H7 (cell line): Measurements from ENCODE around the gene PWWP2B. TPM values are rescaled to one million over a fixed set of nuclear protein-coding genes. Genes with fewer than 3 reads are reported as not detected.
"Not testable (repeated sequence)": the region's sequence is repeated elsewhere in the genome, so short reads cannot be mapped to it uniquely, and the experiment has no call there.

ENCODE experiments used
- DNase-seq: peaks from one replicate; pipeline ENCODE4 v3.0.0; 2012
- H3K27me3 ChIP-seq: 2 replicates; pipeline ENCODE4 v1.6.0; 2011; ENCODE audit warnings: mild to moderate bottlenecking, low read length; ENCODE audit not compliant: control insufficient read depth, insufficient read depth
- H3K36me3 ChIP-seq: replicated peaks from 2 replicates; pipeline ENCODE4 v1.5.1; 2011; ENCODE audit warnings: low read length; ENCODE audit not compliant: control insufficient read depth, insufficient read depth
- H3K4me3 ChIP-seq: 2 replicates; pipeline ENCODE4 v1.5.1; 2011; ENCODE audit warnings: low read depth, mild to moderate bottlenecking, control low read depth, low read length, moderate library complexity; ENCODE audit not compliant: insufficient read depth
- total RNA-seq: library from RNA; depleted of rRNA; stranded (reverse); fragments of >200 nt; shearing (Covaris generic); gene quantifications from 2 replicates; pipeline ENCODE4 v1.2.3, GENCODE V29; 2014

PWWP2B gene
- total RNA-seq, 1 experiment from 2014 or later, result 15.3 TPM

DNA sequence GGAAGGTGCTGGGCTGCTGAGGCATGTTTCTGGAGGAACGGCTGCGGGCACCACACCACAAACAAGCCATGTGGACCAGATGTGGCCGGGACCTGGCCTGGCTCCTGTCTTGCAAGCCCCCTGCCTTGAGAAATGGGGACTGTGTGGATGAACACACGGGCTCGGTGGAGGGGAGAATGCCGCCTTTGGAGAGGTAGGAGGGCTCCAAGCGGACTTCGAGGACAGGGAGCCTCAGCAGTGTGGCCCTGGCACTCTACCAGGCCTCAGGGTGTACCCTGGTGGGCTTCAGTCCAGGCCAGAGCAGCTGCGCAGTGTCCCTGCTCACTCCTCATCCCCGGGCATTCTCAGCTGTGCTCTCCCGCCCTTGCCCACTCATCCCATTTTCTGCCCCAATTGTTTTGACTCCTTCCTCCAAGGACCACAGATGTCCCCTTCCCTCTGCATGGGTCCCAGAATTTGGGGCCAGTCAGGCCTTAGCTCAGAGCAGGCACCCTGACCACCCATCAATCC, 31.5 kb downstream of the PWWP2B start:
- no peak overlapping the region for H3K4me3 ChIP-seq
- H3K36me3 ChIP-seq, result no peaks in the 10 kb centered on the region
- DNase-seq, result no peak
- H3K27me3 ChIP-seq, result no peaks in the 10 kb centered on the region

DNA sequence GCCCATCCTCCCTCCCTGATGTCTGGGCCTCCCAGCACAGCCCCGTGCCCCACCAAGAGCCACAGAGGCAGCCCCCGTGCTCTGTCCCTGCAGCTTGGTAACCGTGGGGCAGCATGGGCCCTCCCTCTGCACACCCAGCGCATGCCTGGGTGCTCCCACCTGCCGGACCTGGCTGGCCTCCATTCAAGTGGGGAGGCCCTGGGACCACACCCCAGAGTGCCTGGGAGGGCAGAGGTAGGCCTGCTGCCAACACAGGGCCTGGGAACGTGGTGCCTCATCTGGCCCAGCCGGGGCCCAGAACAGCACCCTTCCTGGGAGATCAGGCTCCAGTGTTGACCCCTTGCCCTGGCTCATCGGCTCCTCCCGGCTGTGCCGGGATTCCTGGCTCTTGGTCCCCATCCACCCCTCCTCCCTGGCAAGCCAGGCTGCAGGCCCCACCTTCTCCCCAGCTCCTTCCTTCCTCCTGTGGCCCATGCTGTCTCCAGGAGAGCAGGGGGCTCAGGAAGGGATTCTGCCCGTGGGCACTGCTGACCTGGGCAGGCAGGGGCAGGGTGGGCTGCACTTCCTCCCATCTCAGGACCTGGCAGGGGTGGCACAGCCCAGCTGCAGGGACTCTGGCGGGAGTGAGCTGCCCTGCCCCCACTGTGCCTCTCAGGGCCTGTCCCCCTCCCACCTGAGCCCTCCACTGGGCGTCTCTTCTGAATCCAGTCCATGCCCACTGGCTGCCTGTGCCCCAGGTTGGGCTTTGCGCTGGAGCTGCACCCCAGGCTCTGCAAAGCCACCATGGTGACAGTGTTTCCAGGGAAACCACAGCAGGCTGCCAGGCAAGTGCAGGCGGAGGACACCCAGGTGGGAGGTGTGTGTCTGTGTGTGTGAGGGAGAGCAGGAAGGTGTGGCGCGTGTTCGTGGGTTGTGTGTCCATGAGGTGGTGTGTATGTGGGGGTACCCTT, 32.6 kb downstream of the PWWP2B start:
- DNase-seq, result peak; percentile 69
- H3K4me3 ChIP-seq, result no peak overlapping the region
- H3K27me3 ChIP-seq, result no peaks in the 10 kb centered on the region

DNA sequence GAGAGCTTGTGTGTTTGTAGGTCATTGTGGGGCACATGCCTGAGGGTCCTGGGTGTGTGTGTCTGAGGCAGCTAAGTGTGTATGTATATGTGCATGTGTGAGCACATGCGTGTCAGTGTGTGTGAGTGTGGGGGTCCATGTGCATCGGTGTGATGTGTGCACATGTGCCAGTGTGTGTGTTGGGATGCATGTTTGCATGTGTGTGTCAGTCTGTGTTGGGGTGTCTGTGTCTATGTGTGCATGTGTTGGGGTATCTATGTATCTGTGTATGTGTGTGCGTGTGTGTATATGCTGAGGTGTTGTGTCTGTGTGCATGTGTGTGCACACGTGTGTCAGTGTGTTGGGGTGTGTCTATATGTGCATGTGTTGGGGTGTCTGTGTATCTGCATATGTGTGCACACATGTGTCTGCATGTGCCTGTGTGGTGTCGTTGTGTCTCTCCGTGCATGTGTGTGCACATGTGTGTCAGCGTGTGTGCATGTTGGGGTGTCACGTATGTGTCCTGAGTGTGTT, 33.3 kb downstream of the PWWP2B start:
- Histone ChIP-seq H3K27me3 (no peaks in the 10 kb centered on the region), H3K4me3 (no peak overlapping the region), H3K36me3 (no peaks in the 10 kb centered on the region)
- no peak for DNase-seq

More for the DNA sequence above, 32.6 kb downstream of the PWWP2B start:
- no peaks in the 10 kb centered on the region for H3K36me3 ChIP-seq

DNA sequence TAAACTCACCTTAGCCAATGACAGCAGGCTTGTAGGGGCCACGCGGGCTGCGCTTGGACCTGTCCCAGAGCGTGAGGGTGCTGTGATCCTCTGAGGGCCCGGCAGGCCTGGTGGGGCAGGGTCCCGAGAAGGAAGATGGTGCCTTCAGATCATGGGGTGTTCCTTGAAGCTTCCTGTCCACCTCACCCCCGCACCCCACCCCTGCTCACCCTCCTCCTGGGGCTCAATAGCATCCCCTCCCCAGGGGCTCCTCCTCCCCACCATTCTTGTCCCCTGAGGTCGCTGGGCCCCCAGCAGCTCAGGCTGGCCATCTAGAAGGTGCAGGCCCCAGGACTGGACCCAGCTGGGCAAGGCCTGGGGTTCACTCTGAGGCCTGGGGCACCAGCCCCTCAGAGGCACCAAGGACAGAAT, 33.9 kb downstream of the PWWP2B start:
- Histone ChIP-seq H3K4me3 (no peak overlapping the region), H3K27me3 (no peaks in the 10 kb centered on the region), H3K36me3 (no peaks in the 10 kb centered on the region)
- DNase-seq, result no peak

DNA sequence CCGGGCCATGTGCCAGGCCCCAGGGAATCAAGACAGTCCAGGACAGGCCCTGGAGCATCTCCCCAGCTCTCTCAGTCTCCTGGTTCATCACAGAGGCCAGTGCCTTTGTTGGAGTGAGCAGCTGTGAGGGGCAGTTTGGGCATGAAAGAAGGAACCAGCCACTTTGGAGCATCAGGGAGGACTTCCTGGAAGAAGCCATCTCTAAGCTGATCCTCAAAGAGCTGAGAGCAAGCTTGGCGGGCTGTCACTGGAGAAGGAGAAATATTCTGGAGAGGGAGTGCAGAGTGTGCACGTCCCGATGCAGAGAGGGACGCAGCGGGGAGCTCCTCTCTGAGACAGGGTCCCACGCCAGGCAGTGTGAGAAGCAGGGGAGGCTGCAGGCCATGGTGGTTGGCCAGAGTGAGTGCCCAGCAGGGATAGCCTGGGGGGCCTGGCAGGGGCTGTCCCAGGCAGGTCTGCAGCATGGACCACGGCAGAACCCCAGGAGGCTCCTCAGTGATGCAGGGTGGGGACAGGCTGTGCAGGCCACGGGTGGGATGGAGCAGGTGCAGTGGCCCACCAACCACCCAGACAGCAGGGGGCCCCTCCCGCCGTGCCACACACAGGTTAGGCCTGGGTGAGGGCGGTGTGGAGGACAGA, 34.7 kb downstream of the PWWP2B start:
- H3K36me3 ChIP-seq, result no peaks in the 10 kb centered on the region
- DNase-seq, result no peak
- no peak overlapping the region for H3K4me3 ChIP-seq
- no peaks in the 10 kb centered on the region for H3K27me3 ChIP-seq

DNA sequence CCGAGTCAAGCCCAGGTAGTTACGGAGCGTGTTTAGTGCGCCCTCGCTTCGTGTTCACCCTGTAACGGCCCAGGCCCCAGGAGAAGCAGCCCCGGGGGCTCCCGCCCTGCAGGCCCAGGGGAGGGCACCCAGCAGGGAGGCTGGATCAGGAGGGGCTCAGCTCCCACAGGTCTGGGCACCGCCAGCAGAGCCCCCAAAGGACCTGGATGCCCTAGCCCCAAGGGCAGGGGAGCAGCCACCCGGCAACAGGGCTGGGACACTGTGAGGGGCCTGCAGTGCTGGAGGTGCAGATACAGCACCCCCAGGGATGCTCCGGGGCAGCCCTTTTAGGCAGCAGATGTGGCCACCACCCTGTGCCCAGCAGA, 35.2 kb downstream of the PWWP2B start:
- Histone ChIP-seq H3K27me3 (no peaks in the 10 kb centered on the region), H3K4me3 (no peak overlapping the region), H3K36me3 (no peaks in the 10 kb centered on the region)
- DNase-seq, result no peak

DNA sequence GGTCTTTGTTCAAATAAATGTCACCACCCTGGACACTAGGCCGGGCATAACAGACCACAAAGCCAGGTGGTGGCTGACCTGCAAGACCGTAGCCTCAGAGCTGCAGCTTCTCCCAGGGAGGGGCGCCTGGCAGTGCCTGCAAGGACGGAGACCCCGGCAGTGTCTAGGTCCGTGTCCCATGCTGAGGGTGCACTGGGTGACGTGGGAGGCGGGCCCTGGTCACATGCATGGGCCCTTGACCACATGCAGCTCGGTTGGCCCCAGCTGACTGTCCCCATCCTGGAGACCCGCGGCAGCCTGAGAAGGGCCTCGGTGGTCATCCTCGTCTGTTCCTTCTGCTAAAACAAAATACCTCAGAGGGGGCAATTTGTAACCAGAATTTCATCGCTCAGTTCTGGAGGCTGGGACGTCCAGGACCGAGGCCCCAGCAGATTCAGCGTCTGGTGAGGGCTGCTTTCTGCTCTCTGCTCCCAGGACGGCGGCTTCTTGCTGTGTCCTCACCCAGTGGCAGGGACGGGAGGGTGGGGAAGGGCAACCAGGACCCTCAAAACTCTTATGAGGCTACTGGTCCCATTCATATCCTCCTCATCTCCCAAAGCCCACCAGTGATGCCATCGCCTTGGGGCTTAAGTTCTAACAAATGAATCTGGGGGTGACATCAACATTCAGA, 36.8 kb downstream of the PWWP2B start:
- Histone ChIP-seq H3K4me3 (no peak overlapping the region), H3K36me3 (no peaks in the 10 kb centered on the region), H3K27me3 (no peaks in the 10 kb centered on the region)
- DNase-seq, result no peak

DNA sequence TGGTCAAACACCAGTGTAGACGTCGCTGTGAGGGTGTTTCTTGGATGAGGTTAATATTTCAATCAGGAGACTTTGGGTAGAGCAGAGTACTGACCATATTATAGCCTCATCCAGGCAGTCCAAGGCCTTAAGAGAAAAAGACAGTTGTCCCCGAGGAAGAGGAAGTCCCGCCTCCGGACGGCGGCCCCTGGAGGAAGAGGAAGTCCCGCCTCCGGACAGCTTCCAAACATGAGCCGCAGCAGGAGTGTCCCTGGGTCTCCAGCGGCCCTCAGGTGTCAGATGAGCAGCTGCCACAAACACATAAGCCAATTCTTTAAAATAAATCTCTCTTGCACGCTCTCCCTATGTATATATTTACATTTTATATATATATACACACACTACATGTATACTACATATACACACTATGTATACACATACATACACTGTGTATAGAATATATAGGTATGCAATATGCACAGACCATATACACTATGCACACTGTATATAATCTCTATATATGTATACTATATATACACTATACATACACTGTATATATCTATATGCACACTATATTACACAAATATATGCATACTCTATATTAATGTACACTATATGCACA, 37.5 kb downstream of the PWWP2B start:
- no peaks in the 10 kb centered on the region for H3K36me3 ChIP-seq
- no peak for DNase-seq
- H3K4me3 ChIP-seq, result no peak overlapping the region
- no peaks in the 10 kb centered on the region for H3K27me3 ChIP-seq

DNA sequence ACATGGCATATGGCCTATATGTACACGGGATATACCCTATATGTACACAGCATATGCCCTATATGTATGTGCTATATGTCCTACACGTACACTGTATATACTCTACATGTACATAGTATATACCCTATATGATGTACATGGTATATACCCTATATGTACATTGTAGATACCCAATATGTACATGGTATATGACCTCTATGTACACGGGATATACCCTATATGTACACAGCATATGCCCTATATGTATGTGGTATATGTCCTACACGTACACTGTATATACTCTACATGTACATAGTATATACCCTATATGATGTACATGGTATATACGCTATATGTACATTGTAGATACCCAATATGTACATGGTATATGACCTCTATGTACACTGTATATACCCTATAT, 38.3 kb downstream of the PWWP2B start:
- H3K27me3 ChIP-seq, H3K4me3 ChIP-seq, DNase-seq, H3K36me3 ChIP-seq: not testable (repeated sequence)

DNA sequence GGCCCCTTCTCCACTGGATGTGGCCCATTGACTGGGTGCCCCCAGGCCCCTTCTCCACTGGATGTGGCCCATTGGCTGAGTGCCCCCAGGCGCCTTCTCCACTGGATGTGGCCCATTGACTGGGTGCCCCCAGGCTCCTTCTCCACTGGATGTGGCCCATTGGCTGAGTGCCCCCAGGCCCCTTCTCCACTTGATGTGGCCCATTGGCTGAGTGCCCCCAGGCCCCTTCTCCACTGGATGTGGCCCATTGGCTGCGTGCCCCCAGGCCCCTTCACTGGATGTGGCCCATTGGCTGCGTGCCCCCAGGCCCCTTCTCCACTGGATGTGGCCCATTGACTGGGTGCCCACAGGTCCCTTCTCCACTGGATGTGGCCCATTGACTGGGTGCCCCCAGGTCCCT, 39.1 kb downstream of the PWWP2B start:
- not testable (repeated sequence) for H3K36me3 ChIP-seq, DNase-seq, H3K4me3 ChIP-seq, H3K27me3 ChIP-seq

DNA sequence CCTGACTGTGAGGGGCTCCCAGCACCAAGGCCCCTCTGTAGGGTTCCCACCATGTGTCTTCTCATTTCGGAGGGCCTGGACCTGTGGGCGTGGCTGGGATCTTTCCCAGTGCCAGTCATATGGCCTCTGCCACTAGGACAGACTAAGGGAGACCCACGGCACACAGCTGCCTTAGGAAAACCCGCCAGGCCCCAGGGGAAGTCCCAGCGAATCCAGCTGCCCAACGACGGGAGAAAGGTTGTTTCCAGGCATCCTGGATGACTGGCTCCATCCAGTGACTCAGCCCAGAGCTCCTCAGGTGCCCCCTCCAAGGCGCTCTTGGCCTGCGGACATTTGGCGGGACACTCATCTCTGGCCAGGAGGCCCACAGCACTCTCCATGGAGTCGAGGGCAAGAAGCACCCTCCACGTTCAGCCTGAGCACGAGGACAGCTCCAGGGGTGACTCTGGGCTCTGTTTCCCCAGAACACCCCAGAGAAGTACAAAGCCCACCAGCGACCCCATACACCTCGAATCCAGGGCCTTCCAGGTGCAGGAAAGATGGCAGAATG, 39.9 kb downstream of the PWWP2B start:
- no peak for DNase-seq
- no peaks in the 10 kb centered on the region for H3K27me3 ChIP-seq
- no peaks in the 10 kb centered on the region for H3K36me3 ChIP-seq
- H3K4me3 ChIP-seq, result no peak overlapping the region

DNA sequence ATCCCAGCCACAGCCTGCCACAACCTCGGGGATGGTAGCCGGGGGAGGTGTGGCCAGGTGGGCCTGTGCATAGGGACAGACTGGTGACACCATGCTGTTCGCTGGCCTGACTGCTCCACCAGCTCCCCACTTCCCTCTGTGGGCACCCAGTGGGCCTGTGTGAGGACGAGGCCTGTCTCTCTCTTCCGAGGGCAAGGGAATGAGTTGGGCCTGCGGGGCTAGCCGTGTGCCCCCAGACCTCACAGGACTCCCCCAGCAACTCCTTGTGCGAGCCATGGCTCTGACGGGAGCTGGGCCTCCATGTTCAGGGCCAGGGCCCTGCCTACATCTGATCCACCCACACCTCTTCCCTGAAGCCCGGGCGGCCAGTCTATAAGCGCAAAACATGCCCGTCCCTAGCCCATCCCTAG, 40.5 kb downstream of the PWWP2B start:
- Histone ChIP-seq H3K36me3 (no peaks in the 10 kb centered on the region), H3K4me3 (no peak overlapping the region), H3K27me3 (no peaks in the 10 kb centered on the region)
- no peak for DNase-seq

DNA sequence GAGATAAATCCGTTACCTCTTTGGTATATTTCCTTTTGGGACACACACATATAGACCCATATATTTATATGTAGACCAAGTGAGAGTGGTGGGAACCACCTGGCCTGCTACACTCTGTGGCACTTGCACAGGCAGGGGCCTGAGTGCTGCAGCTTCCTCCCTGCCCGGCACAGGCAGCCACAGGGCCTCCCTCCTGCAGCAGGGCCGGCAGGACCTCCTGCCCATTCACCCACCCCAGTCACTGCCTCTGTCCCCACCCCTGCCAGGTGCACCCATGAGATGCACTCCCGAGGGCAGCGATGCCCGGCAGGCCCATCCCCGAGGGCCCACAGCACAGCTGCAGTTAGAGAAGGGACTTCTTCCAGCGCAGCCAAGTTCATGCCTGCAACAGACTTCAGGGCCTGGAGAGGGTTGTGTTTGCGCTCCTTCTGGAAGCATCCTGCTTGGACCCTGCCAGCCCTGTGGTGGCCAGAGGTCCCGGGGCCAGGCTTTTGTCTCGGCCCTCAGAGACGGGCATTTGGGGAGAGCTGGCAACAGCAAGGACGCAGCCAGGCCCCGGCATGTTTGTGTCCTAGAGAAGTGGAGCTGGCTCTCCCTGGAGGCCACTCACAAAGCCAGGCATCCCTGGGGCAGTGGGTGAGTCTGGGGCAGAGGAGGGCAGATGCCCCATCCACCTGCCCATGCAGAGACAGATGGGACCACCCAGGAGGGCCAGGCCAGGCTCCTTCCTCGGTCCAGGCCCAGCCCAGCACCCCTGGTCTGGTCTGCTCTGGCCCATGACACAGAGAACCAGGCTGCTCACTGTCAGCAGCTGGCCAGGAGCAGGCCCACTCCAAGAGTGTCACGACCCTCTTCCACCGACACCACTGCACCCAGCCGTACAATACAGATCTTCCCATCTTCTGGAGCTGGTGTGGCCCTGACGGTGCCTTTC, 41.4 kb downstream of the PWWP2B start:
- no peak for DNase-seq
- no peak overlapping the region for H3K4me3 ChIP-seq
- H3K27me3 ChIP-seq, result no peaks in the 10 kb centered on the region
- no peaks in the 10 kb centered on the region for H3K36me3 ChIP-seq
